Bone marrow (tissue), 2 donors: ENCODE measurements around the gene TCEA2.

Experiments
- DNase-seq, 2 donors: peaks; one replicate each; lab custom pipeline; 2025; lab: John Stamatoyannopoulos, UW

The TCEA2 gene

DNA sequence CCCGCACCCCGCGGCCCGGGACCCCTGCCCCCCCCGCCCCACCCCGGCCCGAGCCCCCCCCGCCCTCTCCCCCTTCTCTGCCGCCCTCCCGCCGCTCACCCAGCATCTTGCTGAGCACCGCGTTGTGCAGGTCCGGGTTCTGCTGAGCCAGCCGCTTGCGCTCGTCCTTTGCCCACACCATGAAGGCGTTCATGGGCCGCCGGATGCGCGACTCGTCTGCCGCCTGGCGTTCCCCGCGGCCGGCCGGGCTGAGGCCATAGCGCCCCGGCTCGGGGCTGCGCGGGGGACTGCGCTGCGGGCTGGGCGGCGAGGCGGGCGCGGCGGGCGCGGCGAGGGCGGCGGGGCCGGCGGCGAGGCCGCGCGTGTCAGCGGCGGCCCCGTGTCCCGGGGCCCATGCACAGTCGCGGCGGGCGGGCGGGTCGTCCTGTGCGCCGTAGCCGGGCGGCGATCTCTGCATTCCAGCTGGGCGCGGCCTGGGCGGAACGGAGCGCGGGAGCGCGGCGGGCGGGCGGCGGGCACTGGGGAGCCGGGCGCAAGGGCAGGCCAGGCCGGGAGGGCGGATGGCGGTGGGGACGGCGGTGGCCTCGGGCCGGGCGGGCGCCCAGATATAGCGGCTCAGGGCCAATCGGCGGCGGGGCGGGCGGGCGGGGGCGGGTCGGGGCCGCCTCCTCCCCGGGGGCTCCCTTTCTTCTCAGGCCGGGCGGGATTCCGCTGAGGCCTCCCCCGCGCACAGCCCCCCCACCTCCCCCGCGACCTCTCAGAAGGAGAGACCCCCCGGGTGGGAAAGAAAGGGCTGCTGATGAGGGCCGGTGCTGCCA lies 13.7 kb upstream of the TCEA2 start, which contains the start of gene SOX18:
Gene SOX18 (minus strand): TSS at position 580 of the 818 bp plus-strand sequence. CDS start 123 bp downstream, at position 457.
- DNase-seq, result no peak

DNA sequence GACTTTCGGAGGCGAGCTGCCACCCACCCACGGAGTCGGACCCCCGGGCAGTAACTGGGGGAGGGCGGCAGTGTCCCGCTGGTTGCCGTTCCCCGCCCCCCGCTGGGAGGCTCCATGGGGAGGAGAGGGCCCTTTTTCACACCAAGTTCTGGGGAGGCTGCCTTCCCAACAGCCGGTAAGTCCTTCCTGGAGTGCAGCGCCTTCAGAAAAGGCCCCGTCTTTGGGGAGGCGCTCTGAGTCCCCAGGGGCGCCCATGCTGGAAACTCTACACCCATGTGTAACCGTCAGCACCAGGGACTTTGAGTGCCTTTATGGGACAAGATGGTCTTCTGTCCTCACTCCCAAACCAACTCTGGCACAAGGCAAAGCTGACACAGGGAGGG lies 13.1 kb upstream of the TCEA2 start:
- no peak for DNase-seq

DNA sequence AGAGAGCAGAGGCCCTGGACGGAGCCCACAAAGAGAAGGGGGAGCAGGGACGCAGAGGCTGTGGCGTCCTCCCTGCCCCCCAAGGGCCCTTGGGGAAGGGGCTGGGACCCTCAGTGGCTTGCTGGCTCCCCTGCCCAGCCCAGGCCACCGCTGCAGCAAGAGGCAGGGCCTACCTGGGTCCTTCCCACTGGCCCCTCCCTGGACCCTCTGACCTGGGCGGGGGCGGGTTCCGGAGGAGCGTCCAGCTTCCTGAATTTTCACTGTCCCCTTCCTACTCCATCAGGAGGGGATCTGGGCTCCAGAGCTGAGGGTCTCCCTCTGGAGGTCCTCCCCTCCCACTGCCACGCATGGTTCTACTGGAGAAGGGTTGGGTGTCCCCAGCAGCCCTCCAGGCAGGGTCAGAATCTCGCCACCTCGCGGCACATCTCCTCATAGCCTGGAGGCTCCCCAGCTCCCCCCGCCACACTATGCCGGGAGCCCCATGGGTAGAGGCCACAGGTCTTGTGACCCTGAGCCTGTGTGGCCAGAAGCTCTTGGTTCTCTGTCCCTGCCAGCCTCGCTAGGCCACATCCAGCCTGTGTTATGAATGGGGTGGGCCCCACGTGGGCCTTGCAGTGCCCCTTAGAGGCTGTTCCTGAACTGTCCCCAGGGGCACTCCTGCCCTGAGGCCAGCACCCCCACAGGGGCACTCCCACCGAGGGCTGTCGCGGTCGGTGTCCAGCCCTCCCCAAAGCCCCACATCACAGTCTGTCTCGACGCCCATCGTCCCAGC lies 12.6 kb upstream of the TCEA2 start:
- DNase-seq, result no peak

DNA sequence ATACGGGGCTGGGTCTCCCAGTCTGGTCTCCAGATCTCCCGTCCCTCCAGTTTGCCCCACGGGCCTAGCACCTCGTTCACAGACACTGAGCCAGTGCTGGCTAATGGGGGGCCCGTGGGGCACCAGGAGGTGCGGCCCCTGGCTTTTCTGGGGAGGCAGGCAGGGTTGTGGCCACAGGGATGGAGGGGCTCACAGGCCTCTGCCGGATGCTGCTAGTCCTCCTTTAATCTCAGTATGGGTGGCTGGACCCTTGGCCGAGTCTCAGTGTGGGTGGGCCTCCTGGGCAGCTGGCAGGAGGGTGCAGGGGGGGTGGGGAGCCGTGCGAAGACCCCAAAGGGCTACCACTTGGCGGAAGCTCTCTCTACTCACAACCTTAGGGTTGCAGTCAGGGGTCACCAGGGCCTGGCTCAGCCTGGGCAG lies 12.0 kb upstream of the TCEA2 start:
- DNase-seq, result no peak

DNA sequence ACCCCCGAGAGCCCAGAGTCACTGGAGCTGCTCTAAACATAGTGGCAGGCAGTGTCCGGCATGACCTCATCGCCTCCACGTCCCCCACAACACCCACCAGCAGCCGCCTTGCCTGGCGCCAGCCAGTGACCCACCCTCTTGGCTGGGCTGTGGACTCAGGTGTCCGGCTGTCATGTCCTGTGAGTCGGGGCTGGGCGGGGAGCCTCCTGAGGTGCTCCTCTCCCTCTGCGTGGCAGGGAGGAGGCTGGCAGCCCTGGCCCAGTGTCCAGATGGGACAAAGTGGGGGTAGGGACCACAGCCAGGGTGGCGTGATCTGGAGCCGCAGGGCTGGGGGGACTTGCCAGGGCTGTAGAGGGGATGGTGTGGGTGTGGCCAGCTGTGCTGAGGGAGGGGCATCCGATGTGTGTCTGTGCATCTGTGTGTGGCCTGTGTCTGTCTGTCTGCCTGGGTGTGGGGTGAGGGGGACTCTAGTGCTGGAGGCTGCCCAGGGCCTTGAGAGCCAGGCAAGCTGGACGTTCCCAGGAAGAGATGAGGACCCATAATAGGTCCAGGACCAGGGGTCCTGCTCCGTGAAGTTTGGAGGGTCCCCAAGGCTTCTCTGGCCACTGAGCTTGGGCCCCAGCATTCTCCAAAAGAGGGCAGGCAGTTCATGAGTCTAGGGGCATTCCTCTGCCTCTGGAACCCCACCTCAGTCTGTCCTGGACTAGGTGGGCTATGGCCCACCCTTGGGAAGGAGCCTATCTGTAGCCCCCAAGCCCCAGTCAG lies 11.3 kb upstream of the TCEA2 start:
- no peak for DNase-seq

DNA sequence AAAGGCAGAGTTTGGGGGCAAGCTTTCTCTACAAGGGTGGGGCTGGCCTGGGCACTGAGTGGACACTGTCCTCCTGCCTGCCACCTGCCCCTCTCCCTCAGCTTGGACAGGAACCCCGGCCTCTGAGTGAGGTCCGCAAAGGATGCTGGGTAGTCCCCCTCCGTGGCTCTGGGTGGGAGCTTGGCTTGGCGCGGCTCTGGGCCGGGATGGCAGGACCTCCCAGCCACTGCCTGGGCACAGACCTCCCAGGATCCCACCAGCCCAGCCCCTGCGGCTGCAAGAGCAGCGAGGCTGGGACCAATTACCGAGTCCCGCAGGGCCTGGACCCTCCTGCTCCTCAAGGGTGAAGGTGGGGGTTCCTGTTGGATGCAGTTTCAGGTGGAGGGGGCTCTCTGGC lies 10.7 kb upstream of the TCEA2 start:
- DNase-seq, result no peak

DNA sequence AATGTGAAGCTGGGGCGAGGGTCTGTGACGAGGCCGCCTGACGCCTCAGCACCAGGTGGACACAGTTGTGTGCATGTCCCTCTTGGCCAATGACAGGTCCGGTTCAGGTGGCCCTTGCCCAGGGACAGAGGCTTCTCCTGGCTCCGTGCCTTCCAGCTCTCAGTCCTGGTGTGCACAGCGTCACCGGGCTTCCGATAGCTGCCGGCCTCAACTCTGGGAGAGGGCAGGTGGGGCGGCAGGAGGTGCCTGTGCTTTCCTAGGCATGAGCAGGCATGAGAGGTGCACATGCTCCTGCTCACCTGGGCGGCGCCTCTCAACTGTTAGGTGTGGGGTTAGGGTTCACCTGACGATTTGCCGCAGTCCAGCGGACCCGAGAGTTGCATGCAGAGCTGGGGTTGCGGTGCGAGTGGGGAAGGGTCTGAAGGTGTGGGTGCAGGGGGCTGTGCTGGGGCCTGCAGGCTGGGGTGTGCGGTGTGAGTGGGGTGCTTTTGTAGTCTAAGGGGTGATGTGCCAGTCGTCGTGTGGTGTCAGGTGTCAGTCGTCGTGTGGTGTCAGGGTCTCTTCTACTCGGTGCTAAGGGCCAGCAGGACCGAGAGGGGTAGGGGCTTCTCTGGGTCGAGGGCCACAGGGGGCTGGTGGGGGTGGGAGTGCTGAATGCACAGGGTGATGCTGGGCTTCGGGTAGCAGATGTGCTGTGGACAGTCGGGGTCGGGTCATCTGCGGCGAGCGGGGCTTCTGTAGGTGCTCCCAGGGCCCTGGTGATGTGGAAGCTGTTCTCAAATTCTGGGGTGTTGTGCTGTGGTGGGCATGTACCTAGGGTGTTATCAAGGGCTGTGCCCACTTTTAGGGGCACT lies 9.8 kb upstream of the TCEA2 start:
- DNase-seq, result no peak

DNA sequence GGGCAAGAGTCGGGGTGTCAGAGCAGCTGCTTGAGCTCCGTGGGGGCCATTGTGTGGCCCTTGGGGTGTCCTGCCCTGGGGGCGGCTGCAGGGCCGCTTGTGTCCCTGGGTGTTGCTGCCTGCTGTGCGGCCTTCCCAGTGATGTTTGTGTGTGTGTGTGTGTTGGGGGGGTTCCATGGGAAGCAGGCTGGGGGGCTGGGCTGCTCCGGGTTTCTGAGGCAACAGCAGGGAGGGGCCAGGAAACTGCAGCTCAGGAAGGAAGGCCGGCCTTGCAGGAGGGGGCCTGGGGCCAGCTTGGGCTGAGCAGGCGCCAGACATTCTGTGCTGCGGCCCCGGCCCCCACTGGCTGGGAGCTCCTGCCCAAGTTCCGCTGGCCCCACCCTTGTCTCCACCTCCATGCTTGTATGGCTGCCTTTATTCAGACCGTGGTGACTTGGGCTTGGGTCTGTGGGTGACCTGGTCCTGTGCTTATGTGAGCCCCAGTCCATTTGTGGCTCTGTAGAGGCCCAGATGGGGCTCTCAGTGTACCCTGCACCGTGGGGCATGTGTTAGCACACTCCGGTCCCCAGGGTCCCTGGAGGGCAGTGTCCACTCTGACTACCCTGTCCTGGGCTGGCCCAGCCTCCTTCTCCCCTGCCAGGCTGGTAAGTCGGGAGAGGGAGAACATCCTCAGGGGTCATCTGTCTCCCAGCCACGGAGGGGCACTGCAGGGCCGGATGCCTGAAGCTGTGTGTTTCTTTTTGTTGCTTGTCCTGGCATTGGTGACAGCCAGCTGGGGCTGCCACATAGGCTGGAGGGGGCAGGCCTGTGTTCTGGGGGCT lies 8.9 kb upstream of the TCEA2 start:
- no peak for DNase-seq

DNA sequence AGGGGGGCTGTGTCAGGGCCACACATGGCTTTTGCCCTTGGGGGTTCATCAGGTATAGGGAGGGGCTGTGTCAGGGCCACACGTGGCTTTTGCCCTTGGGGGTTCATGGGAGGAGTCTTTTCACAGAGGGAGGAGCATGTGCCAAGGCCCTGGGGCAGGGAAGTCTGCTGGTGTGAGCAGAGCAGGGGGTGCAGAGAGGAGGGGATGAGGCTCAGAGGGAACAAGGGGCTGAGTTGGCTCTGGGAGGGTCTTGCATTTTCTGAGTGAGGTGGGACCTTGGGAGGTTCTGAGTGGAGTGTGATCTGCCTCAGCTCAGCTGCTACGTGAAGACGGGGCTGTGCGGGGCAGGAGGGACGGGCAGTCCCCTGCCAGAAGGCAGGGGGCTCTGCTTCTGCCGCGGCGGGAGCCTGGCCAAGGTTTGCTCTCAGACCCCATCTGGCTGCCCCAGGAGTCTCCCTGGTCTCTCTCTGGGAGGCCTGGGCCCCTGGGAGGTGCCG lies 7.6 kb upstream of the TCEA2 start:
- no peak for DNase-seq

DNA sequence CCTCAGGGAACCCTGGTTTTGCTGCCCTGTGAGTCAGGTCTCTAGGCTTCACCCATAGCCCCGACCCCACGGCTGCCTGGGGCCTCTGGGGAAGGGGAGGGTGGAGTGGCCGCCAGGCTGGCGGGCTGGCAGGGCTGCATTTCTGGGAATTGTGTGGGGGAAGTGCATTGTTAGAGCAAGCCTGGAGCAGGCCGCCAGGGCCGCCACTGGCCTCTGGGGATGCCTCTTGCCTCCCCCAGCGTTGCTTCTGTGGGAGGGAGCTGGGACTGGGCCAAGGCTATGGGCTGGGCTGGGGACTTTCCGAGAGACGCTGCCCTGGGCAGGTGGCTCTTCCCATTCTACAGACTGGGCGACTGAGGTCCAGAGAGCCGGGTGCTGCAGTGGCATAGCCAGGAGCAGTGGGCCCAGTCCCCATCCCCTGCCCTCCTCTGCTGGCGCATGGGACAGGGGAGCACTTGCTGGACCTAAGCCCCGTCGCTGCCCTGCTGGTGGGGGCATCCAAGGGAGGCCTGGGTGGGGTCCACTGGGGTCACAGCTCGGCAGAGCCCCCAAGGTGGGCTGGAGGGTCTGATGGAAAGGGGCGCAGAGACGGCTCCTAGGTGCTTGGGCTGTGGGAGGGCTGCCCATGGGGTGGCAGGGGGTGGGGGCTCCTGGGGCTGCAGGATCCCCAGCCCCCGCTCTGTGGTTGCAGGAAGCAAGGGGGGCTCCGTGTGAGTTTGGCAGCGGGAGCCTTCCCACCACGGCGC lies 6.9 kb upstream of the TCEA2 start:
- no peak for DNase-seq

DNA sequence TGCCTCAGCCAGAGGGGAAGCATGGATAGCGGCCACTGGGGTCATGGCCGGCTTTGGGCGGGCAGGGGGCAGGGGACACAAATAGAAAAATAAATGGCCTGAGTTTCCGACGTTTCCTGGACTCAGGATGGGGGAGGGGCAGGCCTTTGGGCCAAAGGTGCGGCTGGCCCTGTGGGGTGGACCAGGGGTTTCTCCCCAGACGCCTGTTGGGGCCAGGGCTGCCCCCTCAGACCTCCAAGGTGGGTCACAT lies 6.4 kb upstream of the TCEA2 start:
- no peak for DNase-seq

DNA sequence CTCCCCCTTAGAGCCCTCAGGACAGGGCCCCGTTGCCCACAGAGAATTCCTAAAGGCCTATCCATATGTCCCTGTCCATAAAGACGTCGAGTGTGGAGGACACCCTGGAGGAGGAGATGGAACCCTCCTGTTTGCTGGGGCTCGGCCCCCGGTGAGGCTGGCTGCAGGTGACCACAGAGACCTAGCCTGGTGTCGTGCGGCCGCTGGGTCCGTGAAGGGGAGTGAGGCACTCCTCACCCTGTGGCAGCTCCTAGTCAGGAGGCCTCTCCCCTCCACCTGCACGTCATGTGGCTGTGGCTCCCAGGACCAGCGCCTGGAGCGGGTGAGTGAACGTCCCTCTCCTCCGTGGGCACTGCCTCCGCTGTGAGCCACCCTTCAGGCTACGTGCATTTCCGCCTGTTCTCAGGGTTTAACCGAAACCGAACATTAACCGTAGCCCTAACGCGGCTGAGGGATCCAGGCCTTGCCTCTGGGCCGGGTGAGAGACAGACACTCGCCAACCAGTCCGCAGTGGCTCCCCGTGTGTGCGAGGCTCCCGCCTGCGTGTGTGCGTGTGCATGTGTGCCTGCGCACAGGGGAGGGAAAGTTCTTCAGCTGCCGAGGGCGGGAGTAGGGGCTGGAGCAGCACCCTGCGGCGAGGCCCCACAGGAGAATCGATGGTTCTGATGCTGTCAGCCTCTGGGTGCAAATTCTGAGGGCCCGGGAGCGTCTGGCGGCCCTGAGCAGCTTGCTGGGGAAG lies 5.9 kb upstream of the TCEA2 start:
- no peak for DNase-seq

DNA sequence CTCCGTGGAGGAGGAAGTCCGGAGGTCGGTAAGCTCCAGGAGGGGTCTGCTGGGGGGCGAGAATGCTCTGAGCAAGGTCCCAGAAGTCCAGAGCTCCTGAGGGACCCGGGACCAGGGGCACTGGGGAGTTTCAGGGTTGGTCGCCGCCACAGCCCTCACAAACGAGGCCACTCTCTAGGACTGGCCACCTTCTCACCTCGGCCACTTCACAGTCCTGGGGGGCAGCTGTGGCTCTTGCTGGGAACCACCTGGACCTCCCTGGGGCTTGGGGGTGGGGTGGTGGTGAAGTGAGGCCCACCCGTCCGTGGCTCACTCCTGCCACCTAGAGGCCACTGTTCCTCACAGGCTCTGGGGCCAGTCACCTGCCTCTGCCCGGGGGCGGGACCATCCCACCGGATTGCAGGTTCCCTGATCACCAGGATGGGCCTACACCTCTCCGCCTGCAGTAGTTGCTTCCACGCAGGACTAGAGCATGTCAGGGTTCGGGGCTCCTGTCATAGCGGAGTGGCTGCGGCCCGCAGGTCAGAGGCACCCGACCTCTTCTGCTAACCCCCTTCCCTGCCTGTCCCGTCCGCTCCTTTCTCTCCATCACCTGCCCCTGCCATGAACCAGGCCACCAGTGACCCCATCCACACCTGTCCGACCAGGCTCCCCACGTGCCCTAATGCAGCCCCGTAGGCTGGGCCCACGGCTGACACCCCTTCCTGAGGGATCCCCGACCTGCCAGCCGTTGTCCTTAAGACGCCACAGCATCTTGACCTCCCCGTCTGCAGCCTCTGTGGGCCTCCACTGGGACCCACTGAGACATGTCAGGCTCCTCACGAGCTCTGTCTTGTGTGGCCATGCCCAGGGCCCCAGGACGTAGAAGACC lies 5.1 kb upstream of the TCEA2 start:
- peak; percentile 34 to 38 for DNase-seq

DNA sequence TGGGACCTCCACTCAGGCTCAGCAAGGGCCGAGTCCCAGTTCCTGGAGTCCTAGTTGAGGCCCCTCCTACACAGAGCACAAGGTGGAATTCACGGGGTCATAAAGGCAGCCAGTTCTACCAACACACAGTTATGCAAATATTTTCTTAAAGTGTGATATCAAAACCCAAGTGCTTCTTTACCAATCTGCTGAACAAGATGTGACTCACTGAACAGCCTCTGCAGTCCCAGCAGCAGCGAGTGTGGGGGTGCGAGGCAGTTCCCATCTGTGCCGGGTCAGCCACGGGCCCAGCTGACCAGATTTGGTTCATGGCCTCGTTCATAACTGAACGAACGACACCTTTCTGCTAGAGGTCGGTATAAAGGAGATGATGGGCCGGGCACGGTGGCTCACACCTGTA lies 4.5 kb upstream of the TCEA2 start:
- no peak for DNase-seq

DNA sequence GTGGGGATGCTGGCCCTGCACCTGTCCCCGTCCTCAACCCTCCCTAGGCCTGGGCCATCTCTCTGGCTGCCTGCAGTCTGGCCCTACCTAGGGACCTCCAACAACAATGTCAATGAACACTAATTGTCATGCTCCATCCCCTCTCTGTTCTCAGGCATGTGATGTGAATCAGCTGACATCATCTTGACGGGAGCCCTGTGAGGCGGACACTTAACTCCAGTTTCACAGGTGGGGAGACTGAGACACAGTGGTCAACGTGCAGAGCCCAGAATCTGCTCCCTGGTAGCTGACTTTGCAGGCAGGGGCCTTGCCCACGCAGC lies 762 bp upstream of the TCEA2 start:
- no peak for DNase-seq

DNA sequence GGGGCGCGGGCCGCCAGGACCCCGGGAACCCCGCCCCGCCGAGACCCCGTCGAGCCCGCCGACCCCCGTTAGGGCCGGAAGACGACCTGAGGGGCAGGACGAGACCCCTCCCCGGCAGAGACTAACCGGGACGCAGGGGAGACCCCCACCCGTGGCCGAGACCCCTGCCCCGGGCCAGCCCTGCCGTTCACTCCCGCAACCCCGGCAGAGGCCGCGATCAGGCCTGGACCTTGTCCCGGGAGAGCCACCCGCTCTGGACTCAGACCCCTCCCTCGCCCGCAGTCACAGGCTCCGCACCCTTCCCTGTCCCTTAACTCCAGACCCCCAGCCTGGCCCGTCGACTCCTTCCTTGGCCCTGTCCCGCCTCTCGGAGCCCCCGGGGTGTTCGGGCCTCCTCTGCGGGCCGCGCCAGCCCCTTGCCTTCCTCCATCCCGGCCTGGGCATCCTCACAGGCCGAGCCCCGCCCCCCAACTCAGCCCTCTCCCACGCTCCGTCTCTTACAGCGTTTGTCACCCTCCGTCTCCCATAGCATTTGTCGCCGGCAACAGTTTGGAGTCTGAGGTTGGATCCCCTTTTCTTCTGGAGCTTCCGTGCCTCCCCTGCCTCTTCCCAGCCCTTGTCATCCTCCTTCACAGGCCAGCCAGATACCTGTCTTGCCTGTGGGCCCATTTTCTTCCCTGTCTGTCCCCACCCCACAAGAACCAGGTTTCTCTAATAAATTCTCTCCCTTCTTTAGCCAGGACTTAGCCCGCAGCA lies 569 bp downstream of the TCEA2 start:
- DNase-seq, result no peak

DNA sequence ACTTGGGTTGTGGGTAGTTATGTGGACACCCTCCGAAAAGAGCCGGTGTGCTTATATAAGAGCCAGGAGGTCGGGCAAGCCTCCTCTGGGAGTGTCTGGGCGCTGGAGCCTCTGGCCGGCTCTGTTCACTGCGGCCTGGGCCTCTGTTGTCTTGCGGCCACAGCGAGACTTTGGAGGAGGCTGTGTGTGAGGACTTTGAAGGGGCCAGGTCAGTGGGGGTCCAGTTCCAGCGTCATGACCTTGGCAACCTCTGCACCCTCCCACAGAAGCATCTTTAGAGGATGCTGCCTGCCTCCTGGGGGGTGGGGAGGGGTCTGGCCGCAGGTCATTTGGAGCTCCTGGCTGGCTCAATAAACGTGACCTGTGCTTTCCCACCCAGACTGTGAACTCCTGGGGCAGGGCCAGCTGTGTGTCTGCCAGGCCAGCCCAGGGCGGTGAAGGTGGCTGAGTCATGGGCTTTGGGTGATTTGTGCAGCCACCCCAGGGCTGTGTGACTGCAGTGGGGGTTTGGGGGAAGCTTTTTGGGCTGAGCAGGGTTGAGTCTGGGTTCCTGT lies 1.2 kb downstream of the TCEA2 start:
- no peak for DNase-seq
